Measurements from ENCODE around the gene PRDX1. TPM values are rescaled to one million over a fixed set of nuclear protein-coding genes. Genes with fewer than 3 reads are reported as not detected.

Gene PRDX1
- total and polyA plus RNA-seq, 2 of the 13 experiments (the other 11 are each of a cell fraction or from before 2014, with no cell fraction given), result 761 to 1,898 TPM

DNA sequence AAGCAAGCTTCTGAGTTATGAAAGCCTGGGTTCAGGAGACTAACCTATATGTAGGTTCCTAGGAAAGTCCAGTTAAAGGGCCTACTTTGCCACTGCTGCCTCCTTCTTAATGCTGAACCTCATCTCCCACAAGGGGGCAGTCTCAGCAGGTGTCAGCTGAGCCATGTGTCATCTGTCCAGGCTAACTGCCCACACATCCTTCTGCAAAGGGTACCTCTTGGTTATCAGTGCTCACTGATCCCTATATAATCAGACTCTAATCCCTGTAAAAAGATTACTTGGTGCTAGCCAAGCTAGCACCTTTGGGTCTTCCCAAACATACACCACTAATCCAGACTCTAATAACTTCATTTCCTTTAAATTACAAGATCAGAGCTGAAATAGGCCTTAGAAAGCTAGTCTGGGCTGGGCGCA, 9.0 kb downstream of the PRDX1 start:
- intact Hi-C loops (cut with micrococcal nuclease; ENCODE audit: unreplicated experiment) (loop anchor here (1.0 kb wide), 1 partner anchor 58 kb away; no protein-coding TSS in a partner anchor), in situ Hi-C loops (cut with HindIII; ENCODE audit: extremely low pct_ligation_motif_present, low pct_unique_long_range_greater_than_20kb) (loop anchor here (5.0 kb wide), 1 partner anchor 55 kb away; no protein-coding TSS in a partner anchor)
- BruUV-seq (replicated peaks), result no TSS peak
- H3K4me3 ChIP-seq (replicated peaks in 1 of 3; ENCODE audit: insufficient read depth in 1 of 3, low read depth in 2 of 3, low read length in 3 of 3), result no peak overlapping the region
- ATAC-seq, result peak; percentile 40
- H3K9ac ChIP-seq (ENCODE audit: insufficient read depth, low read depth, low read length), result no peak overlapping the region
- H3K36me3 ChIP-seq (replicated peaks in 1 of 2; ENCODE audit: control insufficient read depth in 1 of 2, insufficient read depth in 2 of 2, low read length in 2 of 2), result peaks cover 38 to 76% of the 10 kb centered on the region in 2 experiments
- no peak overlapping the region for H3K27ac ChIP-seq (ENCODE audit: extremely low read length, insufficient read depth, low read length)
- DNase-seq (ENCODE audit: low spot score), result peak; percentile 76
- peaks cover 29% of the 10 kb centered on the region for H3K79me2 ChIP-seq (ENCODE audit: insufficient read depth, low read length)
- FAIRE-seq, result peak; percentile 68
- H4K20me1 ChIP-seq (ENCODE audit: insufficient read depth, low read length), result peaks cover 48% of the 10 kb centered on the region
- no peaks in the 10 kb centered on the region for H3K9me3 ChIP-seq (ENCODE audit: low read length)
- H3K27me3 ChIP-seq (ENCODE audit: control insufficient read depth in 1 of 2, insufficient read depth in 2 of 2, low read length in 2 of 2), result no peaks in the 10 kb centered on the region
- POLR2A ChIA-PET, result interaction anchor here (0.7 to 8.0 kb wide), 8 partner anchors 9 to 81 kb away, joined by 3 to 110 read pairs (median 12); partner anchors contain the start of genes CCDC163, MMACHC and PRDX1
- no peak overlapping the region for H2AFZ ChIP-seq (ENCODE audit: low read length)
- no peak overlapping the region for H3K4me2 ChIP-seq (ENCODE audit: low read depth, low read length)
- WGBS (ENCODE audit: low lambda C conversion rate), result 100% methylated on average over 1 of the region's 1 CpG
- CTCF ChIA-PET (ENCODE audit: low intra/inter-chr PET ratio, low total read pairs), result interaction anchor here (3.6 kb wide), 1 partner anchor 57 kb away, joined by 49 read pairs; no protein-coding TSS in a partner anchor
- H3K4me1 ChIP-seq (ENCODE audit: insufficient read depth, low read length), result peaks cover 59% of the 10 kb centered on the region
- TF ChIP-seq FOXA1 (IDR thresholded peaks at IDR 0.05) (no peak), FOXA1 (CRISPR knock-in tag; IDR thresholded peaks at IDR 0.05) (0 out of 2 replicates have a peak, but pooled peaks have one; percentile 12), JUN (CRISPR knock-in tag; IDR thresholded peaks at IDR 0.05) (0 out of 2 replicates have a peak, but pooled peaks have one; percentile 37), SETDB1 (CRISPR knock-in tag; IDR thresholded peaks at IDR 0.05; ENCODE audit: borderline replicate concordance) (no peak), MYC (CRISPR knock-in tag; IDR thresholded peaks at IDR 0.05; ENCODE audit: borderline replicate concordance) (peak; percentile 55; the same call in 1 of the 2 replicates), BORCS8-MEF2B (CRISPR knock-in tag; IDR thresholded peaks at IDR 0.05) (peak; percentile 65; the same call in 1 of the 2 replicates), RAD21 (CRISPR knock-in tag; IDR thresholded peaks at IDR 0.05) (peak; percentile 77), PITX1 (CRISPR knock-in tag; IDR thresholded peaks at IDR 0.05) (peak; percentile 51), ZNF878 (CRISPR knock-in tag; IDR thresholded peaks at IDR 0.05) (no peak), ZNF343 (CRISPR knock-in tag; IDR thresholded peaks at IDR 0.05) (no peak), CEBPG (CRISPR knock-in tag; IDR thresholded peaks at IDR 0.05) (no peak; the same call in 1 of the 2 replicates), HDAC2 (CRISPR knock-in tag; IDR thresholded peaks at IDR 0.05) (peak; percentile 43; the same call in 1 of the 2 replicates), FOSL2 (CRISPR knock-in tag; IDR thresholded peaks at IDR 0.05) (peak; percentile 67), NAIF1 (CRISPR knock-in tag; IDR thresholded peaks at IDR 0.05; ENCODE audit: borderline replicate concordance) (no peak), FOXA3 (CRISPR knock-in tag; IDR thresholded peaks at IDR 0.05) (0 out of 2 replicates have a peak, but pooled peaks have one; percentile 11), TEAD3 (CRISPR knock-in tag; optimal IDR thresholded peaks at IDR 0.05; ENCODE audit: borderline replicate concordance) (peak; percentile 51), IRF2 (CRISPR knock-in tag; IDR thresholded peaks at IDR 0.05) (peak; percentile 43; the same call in 1 of the 2 replicates), ZNF205 (CRISPR knock-in tag; IDR thresholded peaks at IDR 0.05) (no peak)
- TF ChIP-seq, protein P1, sequence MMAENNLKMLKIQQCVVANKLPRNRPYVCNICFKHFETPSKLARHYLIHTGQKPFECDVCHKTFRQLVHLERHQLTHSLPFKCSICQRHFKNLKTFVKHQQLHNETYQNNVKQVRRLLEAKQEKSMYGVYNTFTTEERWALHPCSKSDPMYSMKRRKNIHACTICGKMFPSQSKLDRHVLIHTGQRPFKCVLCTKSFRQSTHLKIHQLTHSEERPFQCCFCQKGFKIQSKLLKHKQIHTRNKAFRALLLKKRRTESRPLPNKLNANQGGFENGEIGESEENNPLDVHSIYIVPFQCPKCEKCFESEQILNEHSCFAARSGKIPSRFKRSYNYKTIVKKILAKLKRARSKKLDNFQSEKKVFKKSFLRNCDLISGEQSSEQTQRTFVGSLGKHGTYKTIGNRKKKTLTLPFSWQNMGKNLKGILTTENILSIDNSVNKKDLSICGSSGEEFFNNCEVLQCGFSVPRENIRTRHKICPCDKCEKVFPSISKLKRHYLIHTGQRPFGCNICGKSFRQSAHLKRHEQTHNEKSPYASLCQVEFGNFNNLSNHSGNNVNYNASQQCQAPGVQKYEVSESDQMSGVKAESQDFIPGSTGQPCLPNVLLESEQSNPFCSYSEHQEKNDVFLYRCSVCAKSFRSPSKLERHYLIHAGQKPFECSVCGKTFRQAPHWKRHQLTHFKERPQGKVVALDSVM (CRISPR knock-in tag; IDR thresholded peaks at IDR 0.05), result no peak
- TF ChIP-seq, protein P2, sequence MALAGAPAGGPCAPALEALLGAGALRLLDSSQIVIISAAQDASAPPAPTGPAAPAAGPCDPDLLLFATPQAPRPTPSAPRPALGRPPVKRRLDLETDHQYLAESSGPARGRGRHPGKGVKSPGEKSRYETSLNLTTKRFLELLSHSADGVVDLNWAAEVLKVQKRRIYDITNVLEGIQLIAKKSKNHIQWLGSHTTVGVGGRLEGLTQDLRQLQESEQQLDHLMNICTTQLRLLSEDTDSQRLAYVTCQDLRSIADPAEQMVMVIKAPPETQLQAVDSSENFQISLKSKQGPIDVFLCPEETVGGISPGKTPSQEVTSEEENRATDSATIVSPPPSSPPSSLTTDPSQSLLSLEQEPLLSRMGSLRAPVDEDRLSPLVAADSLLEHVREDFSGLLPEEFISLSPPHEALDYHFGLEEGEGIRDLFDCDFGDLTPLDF (CRISPR knock-in tag; IDR thresholded peaks at IDR 0.05), result no peak
- TF ChIP-seq, protein P3, sequence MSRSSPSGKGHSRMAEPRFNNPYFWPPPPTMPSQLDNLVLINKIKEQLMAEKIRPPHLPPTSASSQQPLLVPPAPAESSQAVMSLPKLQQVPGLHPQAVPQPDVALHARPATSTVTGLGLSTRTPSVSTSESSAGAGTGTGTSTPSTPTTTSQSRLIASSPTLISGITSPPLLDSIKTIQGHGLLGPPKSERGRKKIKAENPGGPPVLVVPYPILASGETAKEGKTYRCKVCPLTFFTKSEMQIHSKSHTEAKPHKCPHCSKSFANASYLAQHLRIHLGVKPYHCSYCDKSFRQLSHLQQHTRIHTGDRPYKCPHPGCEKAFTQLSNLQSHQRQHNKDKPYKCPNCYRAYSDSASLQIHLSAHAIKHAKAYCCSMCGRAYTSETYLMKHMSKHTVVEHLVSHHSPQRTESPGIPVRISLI (CRISPR knock-in tag; IDR thresholded peaks at IDR 0.05; ENCODE audit: borderline replicate concordance), result peak; percentile 54; the same call in 1 of the 2 replicates
- TF ChIP-seq, protein P4, sequence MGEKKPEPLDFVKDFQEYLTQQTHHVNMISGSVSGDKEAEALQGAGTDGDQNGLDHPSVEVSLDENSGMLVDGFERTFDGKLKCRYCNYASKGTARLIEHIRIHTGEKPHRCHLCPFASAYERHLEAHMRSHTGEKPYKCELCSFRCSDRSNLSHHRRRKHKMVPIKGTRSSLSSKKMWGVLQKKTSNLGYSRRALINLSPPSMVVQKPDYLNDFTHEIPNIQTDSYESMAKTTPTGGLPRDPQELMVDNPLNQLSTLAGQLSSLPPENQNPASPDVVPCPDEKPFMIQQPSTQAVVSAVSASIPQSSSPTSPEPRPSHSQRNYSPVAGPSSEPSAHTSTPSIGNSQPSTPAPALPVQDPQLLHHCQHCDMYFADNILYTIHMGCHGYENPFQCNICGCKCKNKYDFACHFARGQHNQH (CRISPR knock-in tag; IDR thresholded peaks at IDR 0.05), result 0 out of 2 replicates have a peak, but pooled peaks have one; percentile 31

All from HepG2 (cell line).